Measurements from ENCODE around the gene SNAI1.
"Not testable (repeated sequence)": the region's sequence is repeated elsewhere in the genome, so short reads cannot be mapped to it uniquely, and the experiment has no call there.

Gene SNAI1

DNA sequence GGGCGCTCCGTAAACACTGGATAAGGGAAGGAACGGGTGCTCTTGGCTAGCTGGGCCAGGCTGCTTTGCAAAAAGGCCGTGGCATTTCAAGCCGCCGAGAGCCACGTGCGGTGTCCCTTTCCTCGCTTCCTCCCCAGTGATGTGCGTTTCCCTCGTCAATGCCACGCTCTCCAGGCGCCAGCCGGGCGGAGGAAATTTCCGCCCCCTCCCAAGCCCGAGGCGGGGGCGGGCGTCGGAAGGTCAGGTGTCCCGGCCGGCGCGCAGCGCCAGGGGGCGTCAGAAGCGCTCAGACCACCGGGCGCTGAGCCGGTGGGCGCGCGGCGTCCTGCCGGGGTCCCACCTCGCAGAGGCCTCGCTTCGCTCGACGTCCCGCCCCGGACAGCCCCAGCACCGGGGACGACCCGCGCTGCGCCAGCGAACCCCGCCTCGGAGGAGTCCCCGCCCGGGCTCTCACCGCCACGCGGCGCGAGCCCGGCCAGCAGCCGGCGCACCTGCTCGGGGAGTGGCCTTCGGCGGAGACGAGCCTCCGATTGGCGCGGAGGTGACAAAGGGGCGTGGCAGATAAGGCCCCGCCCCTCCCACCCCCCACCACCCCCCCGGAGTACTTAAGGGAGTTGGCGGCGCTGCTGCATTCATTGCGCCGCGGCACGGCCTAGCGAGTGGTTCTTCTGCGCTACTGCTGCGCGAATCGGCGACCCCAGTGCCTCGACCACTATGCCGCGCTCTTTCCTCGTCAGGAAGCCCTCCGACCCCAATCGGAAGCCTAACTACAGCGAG, at the start of gene SNAI1:
TSS of gene SNAI1 (plus strand) at position 635 of the 777 bp plus-strand sequence. CDS start at position 715, 80 bp downstream.
- peak; percentile 84 for DNase-seq

DNA sequence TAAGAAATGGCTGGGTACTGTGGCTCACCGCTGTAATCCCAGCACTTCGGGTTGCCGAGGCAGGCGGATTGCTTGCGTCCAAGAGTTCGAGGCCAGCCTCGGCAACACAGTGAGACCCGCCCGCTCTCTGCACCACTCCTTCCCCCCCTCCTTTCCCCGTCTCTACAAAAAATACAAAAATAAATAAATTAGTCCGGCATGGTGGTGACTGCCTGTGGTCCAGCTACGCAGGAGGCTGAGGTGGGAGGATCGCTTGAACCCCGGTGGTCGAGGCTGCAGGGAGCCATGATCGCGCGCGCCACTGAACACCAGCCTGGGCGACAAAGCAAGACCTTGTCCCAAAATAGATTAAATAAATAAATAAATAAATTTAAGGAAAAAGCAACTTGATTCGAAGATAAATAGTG, 47.0 kb upstream of the SNAI1 start:
- no peak for DNase-seq

GRCh38 chr20:49936153-49937026, 46.4 kb upstream of the SNAI1 start, which contains the start of gene RNF114:
RNF114 (plus strand) TSS chr20:49936397; CDS start chr20:49936413, 16 bp downstream.
- peak; percentile 95 for DNase-seq

DNA sequence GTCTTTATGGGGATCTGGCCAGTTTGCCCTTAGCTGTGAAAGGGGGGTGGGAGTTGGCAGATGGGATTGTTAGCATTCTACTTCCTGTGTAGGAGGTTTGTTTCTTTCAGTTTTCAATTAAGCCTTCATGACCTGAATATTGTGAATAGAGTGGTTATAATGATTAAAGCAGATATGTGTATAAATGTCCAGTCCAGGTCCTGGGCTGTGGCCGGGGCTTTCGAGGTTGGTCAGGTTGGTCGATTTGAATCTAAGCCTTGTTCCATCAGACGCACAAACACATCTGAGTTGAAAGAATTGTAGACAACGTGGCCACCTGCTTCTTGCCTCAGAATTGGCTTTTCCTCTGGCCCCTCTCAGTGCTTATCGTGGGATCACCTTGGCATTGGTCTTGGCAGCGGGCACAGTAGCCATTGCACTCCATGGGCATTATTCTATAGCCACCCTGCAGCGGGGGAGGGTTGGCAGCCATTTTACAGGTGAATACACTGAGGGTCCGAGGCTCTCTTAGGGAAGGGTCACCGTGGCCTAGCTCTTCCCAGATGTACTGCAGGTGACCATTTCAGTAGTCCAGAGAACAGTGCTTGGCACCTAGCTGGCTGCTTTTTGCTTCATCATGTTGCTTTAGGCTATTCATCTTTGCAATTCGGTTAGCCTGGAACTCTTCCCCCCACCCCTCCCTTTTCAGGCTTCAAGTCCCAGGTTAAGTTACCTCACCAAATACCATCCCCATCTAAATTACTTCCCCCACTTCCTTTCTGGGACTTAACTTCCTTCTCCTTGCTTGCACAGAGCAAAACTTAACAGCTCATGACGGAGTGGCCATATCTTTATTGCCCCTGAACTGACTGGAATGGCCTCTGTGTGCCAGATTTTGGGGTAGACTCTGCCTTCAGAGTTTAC, 45.5 kb upstream of the SNAI1 start:
- no peak for DNase-seq

- DNase-seq, result no peak
Measured at GRCh38 chr20:49938173-49939163, 44.3 kb upstream of the SNAI1 start.

DNA sequence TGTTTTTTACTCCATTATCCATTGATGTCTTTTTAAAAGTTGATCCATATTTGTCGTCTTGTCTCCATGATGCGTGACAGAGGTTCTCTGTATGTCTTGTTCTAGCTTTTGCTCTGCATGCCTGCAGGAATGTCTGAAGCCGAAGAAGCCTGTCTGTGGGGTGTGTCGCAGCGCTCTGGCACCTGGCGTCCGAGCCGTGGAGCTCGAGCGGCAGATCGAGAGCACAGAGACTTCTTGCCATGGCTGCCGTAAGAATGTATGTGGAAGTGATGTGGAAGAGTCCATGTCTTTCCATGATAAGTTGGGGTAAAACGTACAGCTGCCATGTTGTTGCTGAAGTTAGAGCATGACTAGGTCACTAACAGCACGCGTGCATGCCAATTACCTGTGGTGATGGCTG, 41.3 kb upstream of the SNAI1 start:
- no peak for DNase-seq

GRCh38 chr20:49942303-49942702, 40.5 kb upstream of the SNAI1 start:
- DNase-seq, result no peak

GRCh38 chr20:49942942-49943341, 39.8 kb upstream of the SNAI1 start:
- no peak for DNase-seq

DNA sequence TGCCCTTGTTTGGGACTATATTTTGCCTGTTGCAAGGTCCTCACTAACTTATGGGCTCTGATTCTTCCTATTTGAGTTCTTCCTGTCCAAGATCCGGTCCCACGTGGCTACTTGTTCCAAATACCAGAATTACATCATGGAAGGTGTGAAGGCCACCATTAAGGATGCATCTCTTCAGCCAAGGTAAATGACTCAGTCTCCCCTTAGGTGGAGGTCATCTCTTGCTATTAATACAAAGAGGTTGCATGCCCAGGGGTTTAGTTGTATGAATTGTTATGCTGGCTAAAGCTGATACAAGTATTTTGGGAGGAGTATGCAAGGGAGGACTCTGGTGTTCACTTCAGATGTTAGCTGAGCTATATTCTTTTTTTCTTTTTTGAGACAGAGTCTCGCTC, 37.5 kb upstream of the SNAI1 start:
- no peak for DNase-seq

DNA sequence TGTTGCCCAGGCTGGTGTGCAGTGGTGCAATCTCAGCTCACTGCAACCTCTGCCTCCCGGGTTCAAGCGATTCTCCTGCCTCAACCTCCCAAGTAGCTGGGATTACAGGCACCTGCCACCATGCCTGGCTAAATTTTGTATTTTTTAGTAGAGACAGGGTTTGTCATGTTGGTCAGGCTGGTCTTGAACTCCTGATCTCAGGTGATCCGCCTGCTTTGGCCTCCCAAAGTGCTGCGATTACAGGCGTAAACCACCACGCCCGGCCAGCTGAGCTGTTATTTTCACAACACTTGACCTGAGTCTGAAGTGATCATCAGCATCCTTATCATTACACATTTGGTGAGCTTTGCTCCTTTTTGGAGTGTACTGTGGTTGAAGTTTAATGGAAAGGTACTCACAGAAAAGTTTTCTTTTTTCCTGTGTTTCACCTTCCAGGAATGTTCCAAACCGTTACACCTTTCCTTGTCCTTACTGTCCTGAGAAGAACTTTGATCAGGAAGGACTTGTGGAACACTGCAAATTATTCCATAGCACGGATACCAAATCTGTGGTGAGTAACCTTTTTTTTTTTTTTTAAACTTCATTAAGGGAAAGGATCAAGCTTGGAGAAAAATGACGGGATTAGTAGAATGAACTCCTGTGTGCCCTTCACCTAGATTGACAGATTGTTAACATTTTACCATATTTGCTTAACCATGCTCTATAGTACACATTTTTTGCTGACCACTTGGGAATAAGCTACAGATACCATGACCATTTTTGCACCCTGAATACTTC, 36.9 kb upstream of the SNAI1 start:
- no peak for DNase-seq

- DNase-seq, result no peak
Measured at GRCh38 chr20:49948178-49948577, 34.6 kb upstream of the SNAI1 start.

DNA sequence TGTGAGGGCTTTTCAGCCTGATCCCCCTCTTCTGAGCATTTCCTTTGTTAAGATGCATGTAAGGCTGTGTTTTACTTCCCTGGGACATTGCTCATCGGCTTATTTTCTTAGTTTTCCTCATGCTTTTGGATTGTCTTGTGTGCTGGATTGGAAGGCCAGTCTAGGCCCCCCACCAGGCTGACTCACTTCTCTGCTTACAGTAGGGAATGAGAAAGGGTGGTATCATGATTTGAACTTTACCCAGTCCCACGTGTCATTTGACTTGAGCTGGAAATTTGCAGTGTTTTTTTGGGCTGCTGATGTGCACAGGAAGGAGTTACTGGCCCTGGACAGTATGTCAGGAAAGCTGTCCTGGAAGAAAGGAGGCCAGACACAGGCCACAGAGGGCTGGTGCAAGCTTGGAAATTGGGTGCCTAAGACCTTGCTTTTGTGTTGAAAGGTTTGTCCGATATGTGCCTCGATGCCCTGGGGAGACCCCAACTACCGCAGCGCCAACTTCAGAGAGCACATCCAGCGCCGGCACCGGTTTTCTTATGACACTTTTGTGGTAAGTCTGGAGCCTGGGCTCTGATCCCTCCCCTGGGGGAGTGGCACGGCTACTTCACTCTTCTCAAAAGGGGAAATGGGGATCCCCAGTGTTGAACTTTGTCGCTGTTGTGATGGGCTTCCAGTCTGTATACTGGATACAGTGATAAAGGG, 33.8 kb upstream of the SNAI1 start:
- DNase-seq, result peak; percentile 80

- no peak for DNase-seq
Measured at GRCh38 chr20:49951151-49951550, 31.6 kb upstream of the SNAI1 start.

DNA sequence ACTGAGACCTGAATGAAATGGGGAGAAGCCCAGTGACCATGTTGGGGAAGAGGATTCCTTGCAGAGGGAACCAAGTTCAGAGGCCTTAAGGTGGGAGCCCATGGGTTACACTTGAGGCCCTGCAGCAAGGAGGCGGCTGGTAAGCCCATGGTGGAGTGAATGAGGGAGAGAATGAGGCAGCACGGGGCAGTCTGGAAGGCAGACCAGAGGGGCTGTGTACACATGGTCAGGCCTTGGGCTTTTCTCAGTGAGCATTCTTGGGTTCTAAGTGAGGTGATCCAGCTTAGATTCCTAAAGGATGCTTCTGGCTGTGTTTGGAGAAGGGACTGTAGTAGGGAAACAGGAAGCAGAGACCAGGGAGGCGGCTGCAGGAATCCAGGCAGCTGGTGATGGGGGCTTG, 27.6 kb upstream of the SNAI1 start:
- no peak for DNase-seq

GRCh38 chr20:49955830-49956396, 26.9 kb upstream of the SNAI1 start:
- DNase-seq, result not testable (repeated sequence)

DNA sequence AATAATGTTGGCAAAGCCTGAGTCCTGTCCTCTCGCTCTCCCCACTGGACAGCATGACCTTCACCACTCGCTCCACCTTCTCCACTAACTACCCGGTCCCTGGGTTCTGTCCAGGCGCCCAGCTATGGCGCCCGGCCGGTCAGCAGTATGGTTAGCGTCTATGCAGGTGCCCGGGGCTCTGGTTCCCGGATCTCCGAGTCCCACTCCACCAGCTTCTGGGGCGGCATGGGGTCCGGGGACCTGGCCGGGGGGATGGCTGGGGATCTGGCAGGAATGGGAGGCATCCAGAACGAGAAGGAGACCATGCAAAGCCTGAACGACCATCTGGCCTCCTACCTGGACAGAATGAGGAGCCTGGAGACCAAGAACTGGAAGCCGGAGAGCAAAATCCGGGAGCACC, 26.1 kb upstream of the SNAI1 start:
- no peak for DNase-seq

GRCh38 chr20:49957089-49957938, 25.5 kb upstream of the SNAI1 start:
- DNase-seq, result not testable (repeated sequence)

GRCh38 chr20:49961413-49961812, 21.4 kb upstream of the SNAI1 start:
- no peak for DNase-seq
